Vagina (tissue), 2 donors: ENCODE data around the gene SLC25A48.

Experiments
- CTCF ChIP-seq, 3 experiments: fragments of 450-650 bp in 2 of 3; fragments of 200-600 bp in 1 of 3; sonication (generic) in 1 of 3; IDR thresholded peaks; one replicate each; pipeline ENCODE4 v1.5.1; 2017 to 2019; ENCODE audit warnings: antibody characterized with exemption in 3 of 3, mild to moderate bottlenecking in 2 of 3, moderate library complexity in 2 of 3
- POLR2A ChIP-seq, 2 donors: fragments of 450-650 bp; IDR thresholded peaks; one replicate each; pipeline ENCODE4 v1.6.1; 2017; ENCODE audit warnings: antibody characterized with exemption in 2 of 2, mild to moderate bottlenecking in 2 of 2, moderate library complexity in 2 of 2
- POLR2AphosphoS5 ChIP-seq, 2 donors: sonication (generic); formaldehyde crosslinking; IDR thresholded peaks; one replicate each; pipeline ENCODE4 v1.9.0; 2017; ENCODE audit warnings: antibody characterized with exemption in 2 of 2, mild to moderate bottlenecking in 2 of 2, low read depth in 1 of 2; ENCODE audit not compliant: insufficient read depth in 1 of 2

GRCh38 chr5:135810188-135810943, 24.1 kb upstream of the SLC25A48 start:
- no peak for TF ChIP-seq CTCF (IDR thresholded peaks at IDR 0.05)
- no peak for TF ChIP-seq POLR2A (IDR thresholded peaks at IDR 0.05)
- TF ChIP-seq POLR2AphosphoS5 (IDR thresholded peaks at IDR 0.05; ENCODE audit: insufficient read depth in 1 of 2, low read depth in 1 of 2) = no peak
